ENCODE data around the gene VGLL4. TPM values are rescaled to one million over a fixed set of nuclear protein-coding genes. Genes with fewer than 3 reads are reported as not detected.
A peak's percentile ranks its signal among the peaks of the same experiment; 100 is the strongest.

The VGLL4 gene
- total RNA-seq, 1 donor from 2014 or later = 82.6 TPM

DNA sequence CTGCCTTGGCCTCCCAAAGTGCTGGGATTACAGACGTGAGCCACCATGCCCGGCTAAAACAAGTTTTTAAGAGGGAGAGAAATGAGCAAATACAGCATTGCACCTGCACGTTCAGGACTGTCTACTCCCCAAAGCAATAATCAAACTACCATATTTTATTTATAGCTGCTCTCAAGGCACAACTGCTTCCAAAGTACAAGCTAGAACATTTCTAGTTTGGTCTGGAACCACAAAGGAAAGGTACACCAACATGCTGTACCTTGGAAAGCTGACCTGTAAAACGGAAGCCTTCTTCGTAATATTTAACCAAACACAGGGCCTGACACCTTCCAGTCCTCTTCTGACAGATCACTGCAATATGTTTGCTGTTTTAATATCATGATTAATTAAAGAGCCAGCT is 14.5 kb upstream of the VGLL4 start:
- H3K36me3 Mint-ChIP-seq = no peaks in the 10 kb centered on the region
- H3K27ac Mint-ChIP-seq = no peak overlapping the region
- Histone ChIP-seq H3K79me2 (ENCODE audit: low read depth) (no peaks in the 10 kb centered on the region), H2AFZ (replicated peaks) (no peak overlapping the region), H3F3A (ENCODE audit: low read depth) (peaks cover 3% of the 10 kb centered on the region), H3K9me3 (ENCODE audit: low read depth) (no peaks in the 10 kb centered on the region), H3K27me3 (no peaks in the 10 kb centered on the region), H3K27ac (no peak overlapping the region), H3K4me3 (no peak overlapping the region), H3K4me1 (peaks cover 19% of the 10 kb centered on the region), H3K36me3 (no peaks in the 10 kb centered on the region), H3K4me2 (no peak overlapping the region), H3K9ac (no peak overlapping the region), H4K20me1 (ENCODE audit: low read depth) (peaks cover 10% of the 10 kb centered on the region)
- H3K27me3 Mint-ChIP-seq (ENCODE audit: insufficient read depth, low read depth) = peaks cover 2% of the 10 kb centered on the region
- no peak for DNase-seq (ENCODE audit: low spot score)
- TF ChIP-seq EZH2 (IDR thresholded peaks at IDR 0.05) (no peak), EZH2phosphoT487 (IDR thresholded peaks at IDR 0.05) (no peak)
- TF ChIP-seq, protein P1, sequence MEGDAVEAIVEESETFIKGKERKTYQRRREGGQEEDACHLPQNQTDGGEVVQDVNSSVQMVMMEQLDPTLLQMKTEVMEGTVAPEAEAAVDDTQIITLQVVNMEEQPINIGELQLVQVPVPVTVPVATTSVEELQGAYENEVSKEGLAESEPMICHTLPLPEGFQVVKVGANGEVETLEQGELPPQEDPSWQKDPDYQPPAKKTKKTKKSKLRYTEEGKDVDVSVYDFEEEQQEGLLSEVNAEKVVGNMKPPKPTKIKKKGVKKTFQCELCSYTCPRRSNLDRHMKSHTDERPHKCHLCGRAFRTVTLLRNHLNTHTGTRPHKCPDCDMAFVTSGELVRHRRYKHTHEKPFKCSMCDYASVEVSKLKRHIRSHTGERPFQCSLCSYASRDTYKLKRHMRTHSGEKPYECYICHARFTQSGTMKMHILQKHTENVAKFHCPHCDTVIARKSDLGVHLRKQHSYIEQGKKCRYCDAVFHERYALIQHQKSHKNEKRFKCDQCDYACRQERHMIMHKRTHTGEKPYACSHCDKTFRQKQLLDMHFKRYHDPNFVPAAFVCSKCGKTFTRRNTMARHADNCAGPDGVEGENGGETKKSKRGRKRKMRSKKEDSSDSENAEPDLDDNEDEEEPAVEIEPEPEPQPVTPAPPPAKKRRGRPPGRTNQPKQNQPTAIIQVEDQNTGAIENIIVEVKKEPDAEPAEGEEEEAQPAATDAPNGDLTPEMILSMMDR (IDR thresholded peaks at IDR 0.05) = no peak
- no peak overlapping the region for H3K4me3 Mint-ChIP-seq
- peaks cover 24% of the 10 kb centered on the region for H3K4me1 Mint-ChIP-seq
- H3K9me3 Mint-ChIP-seq = no peaks in the 10 kb centered on the region

DNA sequence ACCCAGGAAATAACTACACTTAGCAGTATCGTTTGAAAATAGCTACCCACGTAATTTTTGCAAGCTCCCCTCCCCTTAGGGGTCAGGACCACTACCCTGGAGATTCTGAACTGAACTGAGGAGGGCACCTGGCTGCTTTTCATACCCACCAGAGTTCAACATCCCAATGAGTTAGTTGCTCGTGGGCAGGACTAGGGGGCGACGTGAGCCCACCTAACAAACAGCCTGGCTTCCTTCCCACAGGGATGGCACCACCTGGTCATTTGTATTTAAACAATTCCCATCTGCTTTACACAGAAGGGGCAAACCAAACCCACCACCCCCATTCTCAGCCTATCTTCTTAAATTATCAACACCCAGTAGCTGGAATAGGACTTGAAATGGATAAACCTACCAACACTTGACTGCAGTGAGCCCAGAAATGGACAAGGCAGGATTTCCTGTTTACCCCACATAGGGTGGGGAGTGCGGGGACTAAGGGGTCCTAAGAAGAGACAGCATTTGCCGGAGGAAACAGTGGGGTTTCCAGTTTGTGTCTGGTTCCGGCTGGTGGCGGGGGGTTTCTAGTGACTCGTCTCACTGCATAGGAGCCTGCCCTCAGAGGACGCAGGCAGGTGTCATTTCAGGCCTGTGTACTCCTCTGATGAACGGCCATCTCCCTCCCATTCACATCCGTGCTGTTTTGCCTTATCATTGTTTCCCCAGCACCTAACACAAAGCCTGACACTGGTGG is 11.6 kb upstream of the VGLL4 start:
- H3K27ac Mint-ChIP-seq = no peak overlapping the region
- peak; percentile 61 for DNase-seq (ENCODE audit: low spot score)

DNA sequence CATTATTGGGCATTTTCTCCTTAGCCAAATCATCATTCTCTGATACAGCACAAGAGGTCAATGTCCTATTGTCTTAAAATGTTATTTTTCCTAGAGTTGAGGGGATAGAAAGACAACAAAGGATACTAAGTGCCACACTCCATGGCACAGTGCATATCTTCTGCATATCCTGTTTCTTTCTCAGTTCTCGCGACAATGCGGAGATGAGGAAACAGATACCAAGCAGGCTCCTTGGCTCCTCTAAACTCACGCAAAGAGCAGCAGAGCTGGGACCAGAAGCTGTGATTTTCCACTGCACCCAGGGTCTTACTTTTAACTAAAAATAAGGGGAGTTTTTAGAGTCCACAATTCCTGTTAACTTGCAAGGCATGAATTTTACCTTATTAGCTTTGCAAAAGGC is 10.5 kb upstream of the VGLL4 start:
- H4K20me1 ChIP-seq (ENCODE audit: low read depth) = peaks cover 10% of the 10 kb centered on the region
- no peak for TF ChIP-seq EZH2phosphoT487 (IDR thresholded peaks at IDR 0.05)
- no peak overlapping the region for H3K9ac ChIP-seq
- H3K4me3 ChIP-seq = no peak overlapping the region
- no peaks in the 10 kb centered on the region for H3K36me3 ChIP-seq
- Mint-ChIP-seq H3K36me3 (no peaks in the 10 kb centered on the region), H3K4me3 (no peak overlapping the region), H3K4me1 (peaks cover 23% of the 10 kb centered on the region), H3K27ac (no peak overlapping the region), H3K27me3 (ENCODE audit: insufficient read depth, low read depth) (peaks cover 3% of the 10 kb centered on the region), H3K9me3 (no peaks in the 10 kb centered on the region)
- H3F3A ChIP-seq (ENCODE audit: low read depth) = peaks cover 4% of the 10 kb centered on the region
- no peak overlapping the region for H3K4me2 ChIP-seq
- no peak overlapping the region for H2AFZ ChIP-seq (replicated peaks)
- peaks cover 19% of the 10 kb centered on the region for H3K4me1 ChIP-seq
- no peaks in the 10 kb centered on the region for H3K27me3 ChIP-seq
- DNase-seq (ENCODE audit: low spot score) = no peak
- no peaks in the 10 kb centered on the region for H3K79me2 ChIP-seq (ENCODE audit: low read depth)
- no peak overlapping the region for H3K27ac ChIP-seq
- H3K9me3 ChIP-seq (ENCODE audit: low read depth) = no peaks in the 10 kb centered on the region

More for the DNA sequence above, 11.6 kb upstream of the VGLL4 start:
- no peak overlapping the region for H3K27ac ChIP-seq
- H3K36me3 ChIP-seq = no peaks in the 10 kb centered on the region
- H4K20me1 ChIP-seq (ENCODE audit: low read depth) = peaks cover 10% of the 10 kb centered on the region
- no peaks in the 10 kb centered on the region for H3K79me2 ChIP-seq (ENCODE audit: low read depth)
- Mint-ChIP-seq H3K9me3 (no peaks in the 10 kb centered on the region), H3K4me1 (peaks cover 26% of the 10 kb centered on the region), H3K36me3 (no peaks in the 10 kb centered on the region), H3K4me3 (no peak overlapping the region), H3K27me3 (ENCODE audit: insufficient read depth, low read depth) (peaks cover 3% of the 10 kb centered on the region)
- no peak overlapping the region for H3K4me3 ChIP-seq
- H3K4me1 ChIP-seq = peaks cover 19% of the 10 kb centered on the region
- H3K27me3 ChIP-seq = no peaks in the 10 kb centered on the region
- no peak overlapping the region for H3K9ac ChIP-seq
- peaks cover 4% of the 10 kb centered on the region for H3F3A ChIP-seq (ENCODE audit: low read depth)
- H3K9me3 ChIP-seq (ENCODE audit: low read depth) = no peaks in the 10 kb centered on the region
- no peak overlapping the region for H3K4me2 ChIP-seq
- no peak overlapping the region for H2AFZ ChIP-seq (replicated peaks)
- no peak for TF ChIP-seq EZH2 (IDR thresholded peaks at IDR 0.05)
- TF ChIP-seq, protein P1 (IDR thresholded peaks at IDR 0.05) = peak; percentile 66

DNA sequence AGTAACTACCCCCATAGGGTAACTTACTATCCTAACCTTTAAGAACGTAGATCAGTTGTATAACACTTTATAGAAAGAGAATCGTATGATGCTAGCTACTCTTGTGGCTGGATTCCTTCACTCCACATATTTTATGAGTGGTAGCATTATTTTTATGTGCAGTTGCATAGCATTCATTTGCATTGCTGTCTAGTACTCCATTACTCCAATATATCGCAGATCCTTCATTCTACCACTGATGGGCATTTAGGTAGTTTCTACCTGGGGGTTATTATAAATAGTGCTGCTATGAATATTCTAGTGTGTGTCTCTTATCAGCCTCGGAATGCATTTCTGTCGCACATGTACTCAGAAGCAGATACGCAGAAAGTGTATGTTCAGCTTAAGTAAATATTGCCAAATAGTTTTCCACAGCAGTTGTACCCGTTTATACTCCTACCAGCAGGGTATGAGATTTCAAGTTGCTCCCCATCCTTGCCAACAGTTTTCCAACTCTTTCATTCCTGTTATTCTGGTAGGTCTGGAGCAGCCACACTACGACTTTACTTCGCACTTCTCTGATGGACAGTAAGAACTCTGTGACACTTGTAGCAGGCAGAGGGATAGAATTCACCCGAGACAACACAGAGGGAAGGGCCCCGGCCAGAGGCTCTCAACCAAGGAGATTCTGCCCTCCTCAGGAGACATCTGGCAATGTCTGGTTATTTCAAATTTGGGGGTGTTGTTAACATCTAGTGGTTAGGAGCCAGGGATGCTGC is 9.8 kb upstream of the VGLL4 start:
- peak; percentile 40 for DNase-seq (ENCODE audit: low spot score)

More for the DNA sequence above, 9.8 kb upstream of the VGLL4 start:
- Histone ChIP-seq H3K27ac (no peak overlapping the region), H3K27me3 (no peaks in the 10 kb centered on the region), H3F3A (ENCODE audit: low read depth) (peaks cover 4% of the 10 kb centered on the region), H3K36me3 (no peaks in the 10 kb centered on the region), H2AFZ (replicated peaks) (no peak overlapping the region), H3K4me2 (no peak overlapping the region), H3K9ac (no peak overlapping the region), H4K20me1 (ENCODE audit: low read depth) (peaks cover 10% of the 10 kb centered on the region), H3K79me2 (ENCODE audit: low read depth) (no peaks in the 10 kb centered on the region), H3K9me3 (ENCODE audit: low read depth) (no peaks in the 10 kb centered on the region), H3K4me1 (peaks cover 19% of the 10 kb centered on the region), H3K4me3 (no peak overlapping the region)
- no peaks in the 10 kb centered on the region for H3K36me3 Mint-ChIP-seq
- peaks cover 23% of the 10 kb centered on the region for H3K4me1 Mint-ChIP-seq
- H3K4me3 Mint-ChIP-seq = no peak overlapping the region
- H3K9me3 Mint-ChIP-seq = no peaks in the 10 kb centered on the region
- H3K27me3 Mint-ChIP-seq (ENCODE audit: insufficient read depth, low read depth) = peaks cover 3% of the 10 kb centered on the region
- no peak for TF ChIP-seq EZH2 (IDR thresholded peaks at IDR 0.05)
- TF ChIP-seq, protein P1 (IDR thresholded peaks at IDR 0.05) = peak; percentile 35
- H3K27ac Mint-ChIP-seq = no peak overlapping the region

All from neural progenitor cell (in vitro differentiated cells).